Natural killer cell treated with Interleukin-12 subunit alpha and Interleukin-12 subunit beta and Interleukin-15 and Interleukin-18, amount 100 ng/mL, for 72 hours (primary cell): ENCODE measurements around the gene KIRREL3. TPM values are rescaled to one million over a fixed set of nuclear protein-coding genes. Genes with fewer than 3 reads are reported as not detected.

ENCODE experiments used
- ATAC-seq, 2 donors: fragments of 150-1000 bp; cut with Tn5 transposase in 1 of 2; sonication (Bioruptor Pico), chemical (Tn5 transposase) in 1 of 2; 2 replicates each; pipeline ENCODE4 v1.10.0; 2021
- DNase-seq: peaks from one replicate; pipeline ENCODE4 v3.0.0; 2022; ENCODE audit warnings: low spot score
- H3K27ac Mint-ChIP-seq, 2 donors: 1 replicate in 1 of 2; 2 replicates in 1 of 2; pipeline ENCODE4 v1.8.0; 2022; ENCODE audit warnings: mixed read lengths in 2 of 2, mild to moderate bottlenecking in 1 of 2, moderate library complexity in 1 of 2
- H3K27me3 Mint-ChIP-seq, 2 donors: 1 replicate in 1 of 2; 2 replicates in 1 of 2; pipeline ENCODE4 v1.8.0; 2022; ENCODE audit warnings: mixed read lengths in 2 of 2
- H3K36me3 Mint-ChIP-seq: one replicate; pipeline ENCODE4 v1.8.0; 2022; ENCODE audit warnings: mixed read lengths
- H3K4me1 Mint-ChIP-seq, 2 donors: 1 replicate in 1 of 2; 2 replicates in 1 of 2; pipeline ENCODE4 v1.8.0; 2022; ENCODE audit warnings: low read depth in 2 of 2, mixed read lengths in 2 of 2, mild to moderate bottlenecking in 1 of 2
- H3K4me3 Mint-ChIP-seq: one replicate; pipeline ENCODE4 v1.8.0; 2022; ENCODE audit warnings: mixed read lengths
- H3K9me3 Mint-ChIP-seq: 2 replicates; pipeline ENCODE4 v1.8.0; 2022; ENCODE audit warnings: mixed read lengths
- total RNA-seq, 2 donors: library from RNA; stranded (reverse); gene quantifications; one replicate each; pipeline ENCODE4 v1.2.3, GENCODE V29; 2022

The KIRREL3 gene
- total RNA-seq: not detected

GRCh38 chr11:127000291-127000968 is at the start of gene KIRREL3:
TSS of gene KIRREL3 (minus strand) at chr11:127000770.
- no peak for ATAC-seq
- H3K4me3 Mint-ChIP-seq: no peak within 1 kb of the TSS
- H3K27me3 Mint-ChIP-seq: peaks cover 41 to 46% of the 10 kb centered on the region in 2 donors
- no peaks in the 10 kb centered on the region for H3K9me3 Mint-ChIP-seq
- DNase-seq: no peak
- no peak within 1 kb of the TSS for H3K27ac Mint-ChIP-seq
- H3K36me3 Mint-ChIP-seq: no peaks in the 10 kb centered on the region
- H3K4me1 Mint-ChIP-seq: no peaks in the 10 kb centered on the region

- Mint-ChIP-seq H3K9me3 (no peaks in the 10 kb centered on the region), H3K27ac (no peak overlapping the region), H3K36me3 (no peaks in the 10 kb centered on the region), H3K4me3 (no peak overlapping the region), H3K4me1 (no peaks in the 10 kb centered on the region), H3K27me3 (peaks cover 7 to 14% of the 10 kb centered on the region in 2 donors)
- ATAC-seq (no peak), DNase-seq (no peak)
Measured at GRCh38 chr11:127050186-127050585, 49.6 kb upstream of the KIRREL3 start.

- H3K27me3 Mint-ChIP-seq: peaks cover 7 to 17% of the 10 kb centered on the region in 2 donors
- DNase-seq: no peak
- ATAC-seq: peak in 1 of 2 donors; percentile 45
- H3K27ac Mint-ChIP-seq: no peak overlapping the region
- no peaks in the 10 kb centered on the region for H3K4me1 Mint-ChIP-seq
- no peaks in the 10 kb centered on the region for H3K36me3 Mint-ChIP-seq
- H3K4me3 Mint-ChIP-seq: no peak overlapping the region
- no peaks in the 10 kb centered on the region for H3K9me3 Mint-ChIP-seq
Measured at GRCh38 chr11:127049486-127049885, 48.9 kb upstream of the KIRREL3 start.

- Mint-ChIP-seq H3K4me3 (no peak overlapping the region), H3K27me3 (peaks cover 11 to 33% of the 10 kb centered on the region in 2 donors), H3K27ac (no peak overlapping the region), H3K9me3 (no peaks in the 10 kb centered on the region), H3K4me1 (no peaks in the 10 kb centered on the region), H3K36me3 (no peaks in the 10 kb centered on the region)
- DNase-seq (no peak), ATAC-seq (no peak)
Measured at GRCh38 chr11:127044535-127044934, 44.0 kb upstream of the KIRREL3 start.

- Mint-ChIP-seq H3K4me3 (no peak overlapping the region), H3K4me1 (no peaks in the 10 kb centered on the region), H3K9me3 (no peaks in the 10 kb centered on the region), H3K27ac (no peak overlapping the region), H3K27me3 (peaks cover 19 to 49% of the 10 kb centered on the region in 2 donors), H3K36me3 (no peaks in the 10 kb centered on the region)
- ATAC-seq: no peak
- no peak for DNase-seq
Measured at GRCh38 chr11:127042445-127042844, 41.9 kb upstream of the KIRREL3 start.

- H3K9me3 Mint-ChIP-seq: no peaks in the 10 kb centered on the region
- no peaks in the 10 kb centered on the region for H3K36me3 Mint-ChIP-seq
- H3K27me3 Mint-ChIP-seq: peaks cover 19 to 52% of the 10 kb centered on the region in 2 donors
- ATAC-seq: no peak
- no peak overlapping the region for H3K4me3 Mint-ChIP-seq
- no peak overlapping the region for H3K27ac Mint-ChIP-seq
- H3K4me1 Mint-ChIP-seq: no peaks in the 10 kb centered on the region
- DNase-seq: no peak
Measured at GRCh38 chr11:127039591-127039990, 39.0 kb upstream of the KIRREL3 start.

GRCh38 chr11:127037596-127037995 is 37.0 kb upstream of the KIRREL3 start:
- no peak overlapping the region for H3K4me3 Mint-ChIP-seq
- H3K27me3 Mint-ChIP-seq: peaks cover 19 to 48% of the 10 kb centered on the region in 2 donors
- H3K4me1 Mint-ChIP-seq: no peaks in the 10 kb centered on the region

GRCh38 chr11:127037001-127037400 is 36.4 kb upstream of the KIRREL3 start:
- Mint-ChIP-seq H3K27me3 (peaks cover 17 to 43% of the 10 kb centered on the region in 2 donors), H3K4me1 (no peaks in the 10 kb centered on the region), H3K36me3 (no peaks in the 10 kb centered on the region), H3K27ac (no peak overlapping the region), H3K9me3 (no peaks in the 10 kb centered on the region), H3K4me3 (no peak overlapping the region)
- ATAC-seq: no peak
- DNase-seq: no peak

More at GRCh38 chr11:127037596-127037995, 37.0 kb upstream of the KIRREL3 start:
- H3K36me3 Mint-ChIP-seq: no peaks in the 10 kb centered on the region
- ATAC-seq (no peak), DNase-seq (no peak)
- no peak overlapping the region for H3K27ac Mint-ChIP-seq
- no peaks in the 10 kb centered on the region for H3K9me3 Mint-ChIP-seq

GRCh38 chr11:127035824-127036223 is 35.3 kb upstream of the KIRREL3 start:
- no peaks in the 10 kb centered on the region for H3K9me3 Mint-ChIP-seq
- ATAC-seq (no peak), DNase-seq (no peak)
- H3K36me3 Mint-ChIP-seq: no peaks in the 10 kb centered on the region
- peaks cover 17 to 43% of the 10 kb centered on the region in 2 donors for H3K27me3 Mint-ChIP-seq
- H3K4me3 Mint-ChIP-seq: no peak overlapping the region
- H3K4me1 Mint-ChIP-seq: no peaks in the 10 kb centered on the region
- no peak overlapping the region for H3K27ac Mint-ChIP-seq

GRCh38 chr11:127034973-127035372 is 34.4 kb upstream of the KIRREL3 start:
- H3K4me1 Mint-ChIP-seq: no peaks in the 10 kb centered on the region
- ATAC-seq (no peak), DNase-seq (no peak)
- peaks cover 17 to 40% of the 10 kb centered on the region in 2 donors for H3K27me3 Mint-ChIP-seq
- H3K9me3 Mint-ChIP-seq: no peaks in the 10 kb centered on the region
- H3K4me3 Mint-ChIP-seq: no peak overlapping the region
- no peaks in the 10 kb centered on the region for H3K36me3 Mint-ChIP-seq
- H3K27ac Mint-ChIP-seq: no peak overlapping the region

GRCh38 chr11:127028648-127029047 is 28.1 kb upstream of the KIRREL3 start:
- Mint-ChIP-seq H3K27me3 (peaks cover 18 to 25% of the 10 kb centered on the region in 2 donors), H3K27ac (no peak overlapping the region), H3K4me3 (no peak overlapping the region), H3K4me1 (no peaks in the 10 kb centered on the region), H3K36me3 (no peaks in the 10 kb centered on the region), H3K9me3 (no peaks in the 10 kb centered on the region)
- ATAC-seq (no peak), DNase-seq (no peak)

GRCh38 chr11:127027789-127028188 is 27.2 kb upstream of the KIRREL3 start:
- Mint-ChIP-seq H3K27ac (no peak overlapping the region), H3K4me1 (no peaks in the 10 kb centered on the region), H3K9me3 (no peaks in the 10 kb centered on the region), H3K4me3 (no peak overlapping the region), H3K27me3 (peaks cover 17% of the 10 kb centered on the region in 2 donors), H3K36me3 (no peaks in the 10 kb centered on the region)
- no peak for DNase-seq
- no peak for ATAC-seq

GRCh38 chr11:127027000-127027399 is 26.4 kb upstream of the KIRREL3 start:
- Mint-ChIP-seq H3K27ac (no peak overlapping the region), H3K27me3 (peaks cover 19 to 21% of the 10 kb centered on the region in 2 donors), H3K36me3 (no peaks in the 10 kb centered on the region), H3K4me3 (no peak overlapping the region), H3K4me1 (no peaks in the 10 kb centered on the region), H3K9me3 (no peaks in the 10 kb centered on the region)
- no peak for ATAC-seq
- DNase-seq: no peak

GRCh38 chr11:127023991-127024390 is 23.4 kb upstream of the KIRREL3 start:
- Mint-ChIP-seq H3K4me1 (no peaks in the 10 kb centered on the region), H3K4me3 (no peak overlapping the region), H3K36me3 (no peaks in the 10 kb centered on the region), H3K27ac (no peak overlapping the region), H3K9me3 (no peaks in the 10 kb centered on the region), H3K27me3 (peaks cover 13 to 18% of the 10 kb centered on the region in 2 donors)
- ATAC-seq (no peak), DNase-seq (no peak)
